K562 (cell line): ENCODE results near the gene TESK2. TPM values are rescaled to one million over a fixed set of nuclear protein-coding genes. Genes with fewer than 3 reads are reported as not detected.

Source experiments
- ATAC-seq: fragments of 200-7000 bp; cut with Tn5 transposase; 3 replicates; pipeline ENCODE4 v1.9.1; 2020; ENCODE audit warnings: moderate library complexity
- BruUV-seq: library from RNA; stranded (reverse); fragments of 400-500 nt; replicated peaks from 2 replicates; lab custom pipeline; 2021; lab: Mats Ljungman, UMichigan
- CTCF ChIA-PET: fragments of 300-600 bp; formaldehyde crosslinking; extraction: SDS; loops from one replicate; lab custom pipeline; 2021; ENCODE audit warnings: low intra/inter-chr PET ratio; lab: Yijun Ruan, JAX
- POLR2A ChIA-PET: fragments of 300-600, 350-650 bp; sonication (Branson Sonifier 250); formaldehyde crosslinking; extraction: SDS; loops from one replicate; lab custom pipeline; 2021; ENCODE audit warnings: antibody characterized with exemption, inconsistent platforms; lab: Yijun Ruan, JAX
- DNase-seq, 4 experiments: peaks; one replicate each; pipeline versions ENCODE4 v3.0.0 to v3.0.0-alpha.2; 2011 to 2018; ENCODE audit warnings: low spot score in 3 of 4, mixed read lengths in 3 of 4; ENCODE audit errors: extremely low read depth in 1 of 4
- FAIRE-seq: peaks from 2 replicates; lab custom pipeline; 2011; peaks lifted over from hg19 to GRCh38; lab: Jason Lieb, UNC
- H2AFZ ChIP-seq: 2 replicates; pipeline ENCODE4 v1.6.0; 2011; ENCODE audit warnings: low read depth, low read length, control low read depth, inconsistent platforms
- H3K27ac ChIP-seq: fragments of 200-600 bp; 3 replicates; pipeline ENCODE4 v1.8.0; 2011; ENCODE audit warnings: low read depth, mild to moderate bottlenecking, control low read depth, inconsistent platforms, low read length, moderate library complexity, mixed read lengths; ENCODE audit errors: extremely low read depth
- H3K27me3 ChIP-seq, 2 experiments: fragments of 300-600 bp in 1 of 2; 2 replicates in 1 of 2; 3 replicates in 1 of 2; pipeline versions ENCODE4 v1.6.0 to v1.8.0; 2011; ENCODE audit warnings: inconsistent platforms in 2 of 2, low read length in 2 of 2, mild to moderate bottlenecking in 1 of 2, mixed read lengths in 1 of 2, moderate library complexity in 1 of 2; ENCODE audit not compliant: control insufficient read depth in 2 of 2, insufficient read depth in 2 of 2
- H3K36me3 ChIP-seq: fragments of 300-600 bp; 3 replicates; pipeline ENCODE4 v1.8.0; 2011; ENCODE audit warnings: mild to moderate bottlenecking, low read length, inconsistent platforms; ENCODE audit not compliant: control insufficient read depth, insufficient read depth
- H3K4me1 ChIP-seq, 2 experiments: fragments of 200-600 bp in 1 of 2; replicated peaks in 1 of 2; 2 replicates in 1 of 2; 3 replicates in 1 of 2; pipeline versions ENCODE4 v1.5.1 to v1.8.0; 2011; ENCODE audit warnings: inconsistent platforms in 2 of 2, low read length in 2 of 2, mild to moderate bottlenecking in 1 of 2, mixed read lengths in 1 of 2, moderate library complexity in 1 of 2; ENCODE audit not compliant: control insufficient read depth in 2 of 2, insufficient read depth in 2 of 2
- H3K4me2 ChIP-seq: 2 replicates; pipeline ENCODE4 v1.6.1; 2011; ENCODE audit warnings: low read length, control low read depth, inconsistent platforms, mixed read lengths; ENCODE audit not compliant: insufficient read depth
- H3K4me3 ChIP-seq: fragments of 200-600 bp; sonication (generic), shearing (Covaris generic); 2 replicates; pipeline ENCODE4 v1.5.1; 2016; ENCODE audit warnings: control low read depth, inconsistent platforms
- H3K79me2 ChIP-seq: fragments of 200-600 bp; 3 replicates; pipeline ENCODE4 v1.8.0; 2011; ENCODE audit warnings: low read length, inconsistent platforms; ENCODE audit not compliant: control insufficient read depth, insufficient read depth
- H3K9ac ChIP-seq, 2 experiments: 2 replicates each; pipeline versions ENCODE4 v1.6.0 to v1.6.1; 2011; ENCODE audit warnings: low read depth in 2 of 2, low read length in 2 of 2, control low read depth in 1 of 2, inconsistent platforms in 1 of 2, mild to moderate bottlenecking in 1 of 2, mixed read lengths in 1 of 2; ENCODE audit not compliant: insufficient read depth in 1 of 2
- H3K9me1 ChIP-seq: one replicate; pipeline ENCODE4 v1.6.0; 2011; ENCODE audit warnings: inconsistent platforms, mild to moderate bottlenecking, low read length, moderate library complexity; ENCODE audit not compliant: control insufficient read depth, insufficient read depth
- H3K9me3 ChIP-seq: replicated peaks from 2 replicates; pipeline ENCODE4 v1.5.1; 2011; ENCODE audit warnings: low read depth, low read length, inconsistent platforms; ENCODE audit not compliant: control insufficient read depth, insufficient read depth
- H4K20me1 ChIP-seq: replicated peaks from 2 replicates; pipeline ENCODE4 v1.6.1; 2011; ENCODE audit warnings: low read length, inconsistent platforms, mixed read lengths; ENCODE audit not compliant: control insufficient read depth, insufficient read depth
- CBFA2T2 ChIP-seq: fragments of 450-650 bp; conservative IDR thresholded peaks from 2 replicates; pipeline ENCODE4 v1.6.1; 2017; ENCODE audit warnings: mild to moderate bottlenecking
- ETS1 ChIP-seq: conservative IDR thresholded peaks from 2 replicates; pipeline ENCODE4 v1.6.1; 2011; ENCODE audit warnings: low read depth, mild to moderate bottlenecking, low read length; ENCODE audit not compliant: control insufficient read depth
- HINFP ChIP-seq: fragments of 450-650 bp; conservative IDR thresholded peaks from 2 replicates; pipeline ENCODE4 v1.6.1; 2016; ENCODE audit warnings: missing genetic modification characterization, low read depth, mild to moderate bottlenecking, control low read depth, missing compliant biosample characterization
- HMG20B ChIP-seq: fragments of 250-450 bp; sonication (Bioruptor Pico); IDR thresholded peaks from 2 replicates; pipeline ENCODE4 v1.5.0; 2021; ENCODE audit warnings: mild to moderate bottlenecking
- HNRNPUL1 ChIP-seq: fragments of 200-400 bp; formaldehyde crosslinking; IDR thresholded peaks from 2 replicates; pipeline ENCODE4 v1.6.1; 2017; ENCODE audit warnings: low read length
- ILK ChIP-seq: fragments of 450-650 bp; IDR thresholded peaks from 2 replicates; pipeline ENCODE4 v1.6.1; 2016; ENCODE audit warnings: missing genetic modification characterization, low read depth, mild to moderate bottlenecking, missing compliant biosample characterization, moderate library complexity, borderline replicate concordance
- KAT8 ChIP-seq: fragments of 450-650 bp; IDR thresholded peaks from 2 replicates; pipeline ENCODE4 v1.6.1; 2016; ENCODE audit warnings: low read depth, mild to moderate bottlenecking
- MTA2 ChIP-seq: fragments of 450-650 bp; IDR thresholded peaks from 2 replicates; pipeline ENCODE4 v1.6.1; 2016; ENCODE audit warnings: low read depth
- POLR2AphosphoS5 ChIP-seq: IDR thresholded peaks from 2 replicates; pipeline ENCODE4 v1.6.1; 2011; ENCODE audit warnings: mild to moderate bottlenecking, low read depth, low read length, moderate library complexity; ENCODE audit not compliant: control insufficient read depth, insufficient read depth
- PYGO2 ChIP-seq: fragments of 450-650 bp; IDR thresholded peaks from 2 replicates; pipeline ENCODE4 v1.6.1; 2016; ENCODE audit warnings: mild to moderate bottlenecking, missing genetic modification characterization, moderate library complexity, missing compliant biosample characterization
- SMAD1 ChIP-seq: fragments of 150-350 bp; IDR thresholded peaks from 2 replicates; pipeline ENCODE4 v1.6.1; 2014; ENCODE audit warnings: low read length, low read depth; ENCODE audit not compliant: partially characterized antibody
- SMC3 ChIP-seq: conservative IDR thresholded peaks from 2 replicates; pipeline ENCODE4 v1.6.1; 2011; ENCODE audit warnings: low read depth, low read length, improper control_type of control experiment; ENCODE audit not compliant: insufficient read depth
- THRAP3 ChIP-seq: fragments of 450-650 bp; IDR thresholded peaks from 2 replicates; pipeline ENCODE4 v1.6.1; 2016; ENCODE audit warnings: mild to moderate bottlenecking, inconsistent platforms, borderline replicate concordance
- ZNF174 ChIP-seq: fragments of 250-450 bp; sonication (Bioruptor Pico); IDR thresholded peaks from 2 replicates; pipeline ENCODE4 v1.4.0; 2020; ENCODE audit warnings: mild to moderate bottlenecking
- ZNF511 ChIP-seq: sonication (generic); formaldehyde crosslinking; IDR thresholded peaks from 2 replicates; pipeline ENCODE4 v1.8.0; 2022; ENCODE audit warnings: mild to moderate bottlenecking, missing genetic modification reagents
- in situ Hi-C: fragments of 300-500 bp; cut with MboI; formaldehyde crosslinking; loops from 4 replicates; pipeline ENCODE4 v1.15.0; 2018; ENCODE audit warnings: inconsistent platforms, mixed read lengths
- intact Hi-C: fragments of 100-400 bp; cut with micrococcal nuclease; formaldehyde crosslinking; loops from 2 replicates; pipeline ENCODE4 v1.14.2; 2022
- polyA plus RNA-seq, 8 experiments: library from polyadenylated mRNA; depleted of rRNA in 4 of 8; stranded (reverse) in 5 of 8; unstranded in 3 of 8; fragments of >200 nt; fragmentation: Nextera tagmentation in 2 of 8; fragmentation: Illumina TruSeq in 1 of 8; extraction: Ambion mirVana in 2 of 8; extraction: Trizol in 1 of 8; gene quantifications; 2 replicates each; pipeline versions ENCODE4 v1.2.1 to v1.2.3, GENCODE V29; 2011 to 2014; ENCODE audit warnings: inconsistent platforms in 1 of 8, missing spikeins in 1 of 8
- total RNA-seq, 7 experiments: library from RNA; depleted of rRNA in 6 of 7; stranded (reverse); fragments of >200 nt in 6 of 7; fragmentation: Illumina TruSeq in 2 of 7; extraction: Trizol in 2 of 7; gene quantifications; 2 replicates each; pipeline versions ENCODE4 v1.2.1 to v1.2.3, GENCODE V29; 2011 to 2021; ENCODE audit warnings: low replicate concordance in 1 of 7

TESK2 gene
- total and polyA plus RNA-seq, 9 of the 15 experiments (the other 6 are each of a cell fraction or from before 2014, with no cell fraction given) = 1.6 to 5.3 (median 3.7) TPM

GRCh38 chr1:45370575-45370974 is 120.4 kb downstream of the TESK2 start:
- intact Hi-C loops (no loop called here), in situ Hi-C loops (no loop called here)
- Histone ChIP-seq H3K9me3 (no peaks in the 10 kb centered on the region), H3K4me1 (0 out of 5 replicates have a peak, but pooled peaks cover 0 to 4% of the 10 kb centered on the region in 2 experiments), H3K4me2 (no peak overlapping the region), H3K79me2 (no peaks in the 10 kb centered on the region), H4K20me1 (no peaks in the 10 kb centered on the region), H3K9me1 (no peaks in the 10 kb centered on the region), H3K4me3 (no peak overlapping the region), H3K36me3 (no peaks in the 10 kb centered on the region), H3K9ac (no peak overlapping the region), H3K27ac (no peak overlapping the region), H2AFZ (no peak overlapping the region), H3K27me3 (no peaks in the 10 kb centered on the region)
- TF ChIP-seq SMAD1 (no peak), PYGO2 (tag) (no peak), THRAP3 (no peak), ETS1 (no peak), HINFP (no peak), HMG20B (CRISPR knock-in tag) (no peak), KAT8 (no peak), SMC3 (no peak), HNRNPUL1 (no peak), POLR2AphosphoS5 (no peak), CBFA2T2 (no peak), MTA2 (no peak), ZNF511 (CRISPR knock-in tag) (no peak), ILK (tag) (no peak), ZNF174 (CRISPR knock-in tag) (no peak)
- FAIRE-seq (no peak), DNase-seq (no peak), ATAC-seq (no peak)
- ChIA-PET CTCF (no interaction called here), POLR2A (interaction anchor here (1.0 to 1.4 kb wide), 2 partner anchors 22 to 27 kb away, joined by 3 to 6 read pairs; no protein-coding TSS in a partner anchor)
- no TSS peak for BruUV-seq
